ENCODE data around the gene WNT1. TPM values are rescaled to one million over a fixed set of nuclear protein-coding genes. Genes with fewer than 3 reads are reported as not detected.

The WNT1 gene
- total RNA-seq, 4 donors from 2014 or later = not detected

DNA sequence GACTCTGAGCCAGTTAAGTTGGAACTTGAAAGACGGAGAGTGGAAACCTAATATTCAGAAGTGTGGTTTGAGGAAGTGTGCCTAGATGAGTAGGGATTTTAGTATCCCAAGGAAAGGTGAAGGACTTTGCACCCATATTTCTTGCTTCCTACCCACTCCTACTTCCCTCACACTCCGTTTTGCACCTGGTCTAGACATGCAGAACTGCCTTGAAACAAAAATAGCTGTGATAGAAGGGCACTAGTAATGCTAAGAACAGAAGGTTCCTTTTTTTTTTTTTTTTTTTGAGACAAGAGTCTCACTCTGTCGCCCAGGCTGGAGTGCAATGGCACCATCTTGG lies 20.1 kb upstream of the WNT1 start:
- DNase-seq = no peak
- H3K27ac ChIP-seq = peak overlapping the region; percentile 83 to 94 (median 90)
- H3K4me3 ChIP-seq = peak overlapping the region in 2 of 4 donors; percentile 59 to 73
- peaks cover 6 to 34% (median 23%) of the 10 kb centered on the region in 4 donors for H3K4me1 ChIP-seq
- in situ Hi-C loops (cut with MboI; ENCODE audit: low pct_ligation_motif_present in 1 of 4, low pct_unique_long_range_greater_than_20kb in 1 of 4, low sequenced_read_pairs in 3 of 4) (no loop called here), intact Hi-C loops (cut with DNase I; ENCODE audit: low total_unique reads) (no loop called here)
- WGBS, 2 donors (ENCODE audit: low coverage in 1 of 2) = 10 to 29% methylated on average over 2 to 3 of the region's 3 CpGs
- H3K27me3 ChIP-seq = no peaks in the 10 kb centered on the region
- H3K9me3 ChIP-seq = no peaks in the 10 kb centered on the region
- TF ChIP-seq EP300 (IDR thresholded peaks at IDR 0.05; ENCODE audit: low read depth) = no peak
- no peak for TF ChIP-seq POLR2AphosphoS5 (IDR thresholded peaks at IDR 0.05)
- TF ChIP-seq, protein P1, sequence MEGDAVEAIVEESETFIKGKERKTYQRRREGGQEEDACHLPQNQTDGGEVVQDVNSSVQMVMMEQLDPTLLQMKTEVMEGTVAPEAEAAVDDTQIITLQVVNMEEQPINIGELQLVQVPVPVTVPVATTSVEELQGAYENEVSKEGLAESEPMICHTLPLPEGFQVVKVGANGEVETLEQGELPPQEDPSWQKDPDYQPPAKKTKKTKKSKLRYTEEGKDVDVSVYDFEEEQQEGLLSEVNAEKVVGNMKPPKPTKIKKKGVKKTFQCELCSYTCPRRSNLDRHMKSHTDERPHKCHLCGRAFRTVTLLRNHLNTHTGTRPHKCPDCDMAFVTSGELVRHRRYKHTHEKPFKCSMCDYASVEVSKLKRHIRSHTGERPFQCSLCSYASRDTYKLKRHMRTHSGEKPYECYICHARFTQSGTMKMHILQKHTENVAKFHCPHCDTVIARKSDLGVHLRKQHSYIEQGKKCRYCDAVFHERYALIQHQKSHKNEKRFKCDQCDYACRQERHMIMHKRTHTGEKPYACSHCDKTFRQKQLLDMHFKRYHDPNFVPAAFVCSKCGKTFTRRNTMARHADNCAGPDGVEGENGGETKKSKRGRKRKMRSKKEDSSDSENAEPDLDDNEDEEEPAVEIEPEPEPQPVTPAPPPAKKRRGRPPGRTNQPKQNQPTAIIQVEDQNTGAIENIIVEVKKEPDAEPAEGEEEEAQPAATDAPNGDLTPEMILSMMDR (IDR thresholded peaks at IDR 0.05) = no peak
- TF ChIP-seq POLR2A (IDR thresholded peaks at IDR 0.05) = no peak
- H3K36me3 ChIP-seq = no peaks in the 10 kb centered on the region

DNA sequence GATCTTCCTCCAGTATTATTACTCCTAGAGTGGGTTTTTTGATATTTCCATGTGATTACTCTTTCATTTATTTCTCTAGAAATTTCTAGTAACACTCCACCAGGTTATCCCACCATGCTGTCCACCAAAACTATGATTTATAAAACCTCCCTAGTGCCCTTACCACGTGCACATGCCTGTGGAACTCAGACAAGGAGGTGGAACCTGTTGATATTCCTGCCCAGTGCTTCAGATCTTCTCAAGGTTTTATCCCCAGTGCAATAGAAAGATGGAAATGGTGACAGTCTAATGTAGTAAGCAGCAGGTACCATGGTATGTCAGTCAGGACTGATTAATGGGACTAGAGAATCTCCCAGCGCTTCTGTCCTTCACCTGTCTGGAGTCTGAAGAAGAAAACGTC lies 17.3 kb upstream of the WNT1 start:
- Histone ChIP-seq H3K4me3 (no peak overlapping the region), H3K9me3 (no peaks in the 10 kb centered on the region), H3K27me3 (no peaks in the 10 kb centered on the region), H3K4me1 (peaks cover 4 to 15% (median 11%) of the 10 kb centered on the region in 4 donors), H3K27ac (no peak overlapping the region), H3K36me3 (no peaks in the 10 kb centered on the region)
- WGBS, 2 donors (ENCODE audit: low coverage in 1 of 2) = 57 to 80% methylated on average over 3 of the region's 3 CpGs
- intact Hi-C loops (cut with DNase I; ENCODE audit: low total_unique reads) = no loop called here
- TF ChIP-seq POLR2A (IDR thresholded peaks at IDR 0.05) (no peak), EP300 (IDR thresholded peaks at IDR 0.05; ENCODE audit: low read depth) (no peak), POLR2AphosphoS5 (IDR thresholded peaks at IDR 0.05) (no peak)
- TF ChIP-seq, protein P1 (IDR thresholded peaks at IDR 0.05) = no peak
- in situ Hi-C loops (cut with MboI; ENCODE audit: low pct_ligation_motif_present in 1 of 4, low pct_unique_long_range_greater_than_20kb in 1 of 4, low sequenced_read_pairs in 3 of 4) = no loop called here
- no peak for DNase-seq

DNA sequence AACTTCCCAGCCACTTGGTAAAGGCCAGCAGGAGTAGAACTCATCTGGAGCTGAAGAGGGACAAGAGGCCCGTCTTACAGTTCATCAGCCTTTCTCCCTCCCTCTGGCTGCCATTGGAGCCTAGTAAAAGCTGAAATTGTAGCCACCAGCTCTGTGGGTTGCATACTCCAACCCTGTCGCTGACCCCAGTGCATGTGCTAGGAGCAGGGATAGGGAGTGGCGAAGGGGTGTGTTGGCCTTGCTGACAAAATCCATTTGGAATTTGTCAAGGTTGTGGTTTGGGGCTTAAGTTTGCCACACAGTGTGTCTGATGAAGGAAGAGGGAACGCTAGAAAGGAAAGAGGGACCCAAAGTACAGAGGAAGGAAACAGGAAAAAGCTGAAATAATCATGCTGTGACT lies 16.8 kb upstream of the WNT1 start:
- WGBS, 2 donors (ENCODE audit: low coverage in 1 of 2) = 53 to 78% methylated on average over 3 to 4 of the region's 4 CpGs
- peaks cover 0 to 11% (median 8%) of the 10 kb centered on the region in 4 donors for H3K4me1 ChIP-seq
- intact Hi-C loops (cut with DNase I; ENCODE audit: low total_unique reads) (no loop called here), in situ Hi-C loops (cut with MboI; ENCODE audit: low pct_ligation_motif_present in 1 of 4, low pct_unique_long_range_greater_than_20kb in 1 of 4, low sequenced_read_pairs in 3 of 4) (no loop called here)
- H3K9me3 ChIP-seq = no peaks in the 10 kb centered on the region
- no peak overlapping the region for H3K27ac ChIP-seq
- no peaks in the 10 kb centered on the region for H3K36me3 ChIP-seq
- H3K4me3 ChIP-seq = no peak overlapping the region
- TF ChIP-seq EP300 (IDR thresholded peaks at IDR 0.05; ENCODE audit: low read depth) = no peak
- TF ChIP-seq, protein P1 (IDR thresholded peaks at IDR 0.05) = no peak
- TF ChIP-seq POLR2AphosphoS5 (IDR thresholded peaks at IDR 0.05) = no peak
- TF ChIP-seq POLR2A (IDR thresholded peaks at IDR 0.05) = no peak
- H3K27me3 ChIP-seq = no peaks in the 10 kb centered on the region
- no peak for DNase-seq

DNA sequence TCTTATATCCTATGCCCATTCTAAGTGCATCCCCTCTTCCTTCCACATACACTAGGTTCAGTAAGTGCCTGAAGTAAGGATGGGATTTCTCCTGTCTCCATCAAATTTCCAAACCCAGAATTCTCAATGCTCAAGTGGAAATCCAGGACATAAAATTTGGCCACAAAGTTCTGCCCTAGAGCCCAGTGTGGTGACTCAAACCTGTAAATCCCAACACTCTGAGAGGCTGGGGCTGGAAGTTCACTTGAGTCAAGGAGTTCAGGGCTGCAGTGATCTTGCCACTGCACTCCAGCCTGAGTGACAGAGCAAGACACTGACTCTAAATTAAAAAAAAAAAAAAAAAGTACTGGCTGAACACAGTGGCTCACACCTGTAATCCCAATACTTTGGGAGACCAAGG lies 16.3 kb upstream of the WNT1 start:
- TF ChIP-seq, protein P1 (IDR thresholded peaks at IDR 0.05) = no peak
- no peak for TF ChIP-seq POLR2A (IDR thresholded peaks at IDR 0.05)
- no peak for TF ChIP-seq EP300 (IDR thresholded peaks at IDR 0.05; ENCODE audit: low read depth)
- TF ChIP-seq POLR2AphosphoS5 (IDR thresholded peaks at IDR 0.05) = no peak
- Histone ChIP-seq H3K4me1 (peaks cover 0 to 11% (median 8%) of the 10 kb centered on the region in 4 donors), H3K27me3 (no peaks in the 10 kb centered on the region), H3K27ac (no peak overlapping the region), H3K9me3 (no peaks in the 10 kb centered on the region), H3K4me3 (no peak overlapping the region), H3K36me3 (no peaks in the 10 kb centered on the region)
- DNase-seq = no peak
- intact Hi-C loops (cut with DNase I; ENCODE audit: low total_unique reads) (no loop called here), in situ Hi-C loops (cut with MboI; ENCODE audit: low pct_ligation_motif_present in 1 of 4, low pct_unique_long_range_greater_than_20kb in 1 of 4, low sequenced_read_pairs in 3 of 4) (no loop called here)

Measured in transverse colon (tissue), 4 donors.